H1 (cell line): ENCODE results near the gene MACROD2. TPM values are rescaled to one million over a fixed set of nuclear protein-coding genes. Genes with fewer than 3 reads are reported as not detected.
A peak's percentile ranks its signal among the peaks of the same experiment; 100 is the strongest.

ENCODE experiments used
- CTCF ChIA-PET: fragments of 300-600 bp; sonication (Branson Sonifier 250); formaldehyde crosslinking; loops from one replicate; lab custom pipeline; 2021; ENCODE audit not compliant: partially characterized antibody; lab: Charles Lee
- POLR2A ChIA-PET: fragments of 300-600 bp; sonication (Branson Sonifier 250); formaldehyde crosslinking; loops from one replicate; lab custom pipeline; 2021; ENCODE audit warnings: inconsistent platforms; ENCODE audit not compliant: partially characterized antibody; lab: Charles Lee
- DNase-seq, 2 experiments: peaks; one replicate each; pipeline versions ENCODE4 v3.0.0 to v3.0.0-alpha.2; 2010 to 2022; ENCODE audit warnings: low spot score in 2 of 2, low read depth in 1 of 2, mixed read lengths in 1 of 2
- FAIRE-seq: peaks from 2 replicates; lab custom pipeline; 2011; peaks lifted over from hg19 to GRCh38; lab: Jason Lieb, UNC
- H2AFZ ChIP-seq: 2 replicates; pipeline ENCODE4 v1.8.1; 2012; ENCODE audit warnings: low read length, inconsistent platforms
- H2AK5ac ChIP-seq: 2 replicates; pipeline ENCODE4 v1.6.1; 2013; ENCODE audit warnings: low read depth, low read length
- H2BK120ac ChIP-seq: replicated peaks from 2 replicates; pipeline ENCODE3; 2013; ENCODE audit warnings: low read depth, low read length, inconsistent platforms
- H2BK12ac ChIP-seq: 2 replicates; pipeline ENCODE4 v1.6.1; 2013; ENCODE audit warnings: low read depth, low read length
- H2BK15ac ChIP-seq: 2 replicates; pipeline ENCODE4 v1.6.1; 2013; ENCODE audit warnings: low read length
- H2BK20ac ChIP-seq: 2 replicates; pipeline ENCODE4 v1.6.1; 2013; ENCODE audit warnings: low read length
- H2BK5ac ChIP-seq: 2 replicates; pipeline ENCODE4 v1.6.1; 2013; ENCODE audit warnings: low read depth, low read length
- H3K14ac ChIP-seq: 2 replicates; pipeline ENCODE4 v1.6.1; 2013; ENCODE audit warnings: inconsistent platforms; ENCODE audit not compliant: insufficient read length
- H3K18ac ChIP-seq: 2 replicates; pipeline ENCODE4 v1.6.1; 2013; ENCODE audit warnings: low read length; ENCODE audit errors: extremely low read depth
- H3K23ac ChIP-seq: 2 replicates; pipeline ENCODE4 v1.6.1; 2013; ENCODE audit warnings: inconsistent platforms; ENCODE audit not compliant: insufficient read length
- H3K23me2 ChIP-seq: 2 replicates; pipeline ENCODE4 v1.6.1; 2013; ENCODE audit warnings: low read depth, low read length
- H3K27ac ChIP-seq: 2 replicates; pipeline ENCODE4 v1.6.1; 2011; ENCODE audit warnings: low read depth, low read length, inconsistent platforms
- H3K27me3 ChIP-seq, 4 experiments: replicated peaks in 1 of 4; 1 replicate in 1 of 4; 2 replicates in 3 of 4; pipeline versions ENCODE4 v1.6.1 to v1.8.1; 2011 to 2013; ENCODE audit warnings: low read length in 3 of 4, mild to moderate bottlenecking in 3 of 4, inconsistent platforms in 2 of 4, mixed read lengths in 2 of 4, moderate library complexity in 1 of 4; ENCODE audit not compliant: control insufficient read depth in 3 of 4, insufficient read depth in 3 of 4; ENCODE audit errors: extremely low read depth in 1 of 4
- H3K36me3 ChIP-seq, 4 experiments: 2 replicates each; pipeline versions ENCODE4 v1.6.1 to v1.8.1; 2011 to 2013; ENCODE audit warnings: mild to moderate bottlenecking in 4 of 4, low read length in 3 of 4, moderate library complexity in 2 of 4, control low read depth in 1 of 4, inconsistent platforms in 1 of 4; ENCODE audit not compliant: insufficient read depth in 4 of 4, control insufficient read depth in 2 of 4
- H3K4ac ChIP-seq: replicated peaks from 2 replicates; pipeline ENCODE3; 2013; ENCODE audit warnings: low read length, low read depth, mixed read lengths, inconsistent platforms; ENCODE audit not compliant: insufficient read length
- H3K4me1 ChIP-seq, 4 experiments: replicated peaks in 1 of 4; 1 replicate in 1 of 4; 2 replicates in 3 of 4; pipeline versions ENCODE4 v1.6.1 to v1.8.1; 2011 to 2013; ENCODE audit warnings: low read length in 3 of 4, inconsistent platforms in 2 of 4, mixed read lengths in 1 of 4; ENCODE audit not compliant: insufficient read depth in 4 of 4, control insufficient read depth in 3 of 4
- H3K4me2 ChIP-seq, 2 experiments: 2 replicates each; pipeline versions ENCODE4 v1.6.1 to v1.8.1; 2011 to 2013; ENCODE audit warnings: low read depth in 2 of 2, low read length in 2 of 2, control low read depth in 1 of 2, inconsistent platforms in 1 of 2, mild to moderate bottlenecking in 1 of 2; ENCODE audit not compliant: insufficient read depth in 1 of 2
- H3K4me3 ChIP-seq, 4 experiments: fragments of 200-600, 300-600 bp in 1 of 4; sonication (generic), shearing (Covaris generic), sonication (Bioruptor Twin) in 1 of 4; 2 replicates each; pipeline versions ENCODE4 v1.5.1 to v1.8.1; 2011 to 2016; ENCODE audit warnings: low read length in 4 of 4, low read depth in 3 of 4, control low read depth in 2 of 4, inconsistent platforms in 2 of 4, mild to moderate bottlenecking in 2 of 4, mixed read lengths in 1 of 4, moderate library complexity in 1 of 4; ENCODE audit not compliant: insufficient read depth in 2 of 4; ENCODE audit errors: extremely low read depth in 1 of 4
- H3K56ac ChIP-seq: replicated peaks from 2 replicates; pipeline ENCODE3; 2013; ENCODE audit warnings: low read depth, mild to moderate bottlenecking, mixed read lengths, low read length, inconsistent platforms; ENCODE audit not compliant: insufficient read length
- H3K79me1 ChIP-seq: 2 replicates; pipeline ENCODE4 v1.6.1; 2013; ENCODE audit warnings: low read depth, low read length, control low read depth
- H3K79me2 ChIP-seq, 2 experiments: 2 replicates each; pipeline versions ENCODE4 v1.6.1 to v1.8.1; 2012 to 2013; ENCODE audit warnings: low read length in 2 of 2, mild to moderate bottlenecking in 2 of 2, inconsistent platforms in 1 of 2; ENCODE audit not compliant: insufficient read depth in 2 of 2, control insufficient read depth in 1 of 2
- H3K9ac ChIP-seq, 4 experiments: replicated peaks in 1 of 4; 1 replicate in 1 of 4; 2 replicates in 3 of 4; pipeline versions ENCODE4 v1.6.1 to v1.8.1; 2011 to 2013; ENCODE audit warnings: low read depth in 3 of 4, low read length in 3 of 4, control low read depth in 2 of 4, mild to moderate bottlenecking in 2 of 4, moderate library complexity in 2 of 4, inconsistent platforms in 1 of 4; ENCODE audit errors: extremely low read depth in 1 of 4
- H3K9me3 ChIP-seq, 2 experiments: 2 replicates each; pipeline versions ENCODE4 v1.6.1 to v1.8.1; 2012 to 2013; ENCODE audit warnings: mild to moderate bottlenecking in 2 of 2, moderate library complexity in 2 of 2, control low read depth in 1 of 2, inconsistent platforms in 1 of 2, low read depth in 1 of 2, low read length in 1 of 2, mixed read lengths in 1 of 2; ENCODE audit not compliant: insufficient read depth in 2 of 2
- H4K20me1 ChIP-seq, 2 experiments: replicated peaks in 1 of 2; 2 replicates each; pipeline versions ENCODE3 to v1.8.1; 2011 to 2013; ENCODE audit warnings: inconsistent platforms in 2 of 2, low read length in 2 of 2, mild to moderate bottlenecking in 1 of 2; ENCODE audit not compliant: insufficient read depth in 2 of 2, control insufficient read depth in 1 of 2
- H4K5ac ChIP-seq: 2 replicates; pipeline ENCODE4 v1.6.1; 2013; ENCODE audit warnings: low read length, low read depth, mixed read lengths, inconsistent platforms; ENCODE audit not compliant: insufficient read length
- H4K8ac ChIP-seq: 2 replicates; pipeline ENCODE4 v1.8.0; 2013; ENCODE audit warnings: mild to moderate bottlenecking, moderate library complexity, low read length, inconsistent platforms; ENCODE audit not compliant: insufficient read depth; ENCODE audit errors: extremely low read depth
- H4K91ac ChIP-seq: replicated peaks from 2 replicates; pipeline ENCODE3; 2013; ENCODE audit warnings: low read length, mixed read lengths, inconsistent platforms; ENCODE audit not compliant: insufficient read length
- ATF3 ChIP-seq: IDR thresholded peaks from 2 replicates; pipeline ENCODE4 v1.6.1; 2011; ENCODE audit warnings: low read depth, mild to moderate bottlenecking, low read length; ENCODE audit not compliant: insufficient read depth
- CTBP2 ChIP-seq: IDR thresholded peaks from 2 replicates; pipeline ENCODE4 v1.7.0; 2011; ENCODE audit warnings: borderline replicate concordance, mild to moderate bottlenecking, moderate library complexity, mixed read lengths, low read length; ENCODE audit not compliant: insufficient read depth, insufficient read length
- E2F6 ChIP-seq: IDR thresholded peaks from 2 replicates; pipeline ENCODE4 v1.6.1; 2012; ENCODE audit warnings: inconsistent platforms
- EZH2 ChIP-seq: fragments of 200-600 bp; sonication (generic); IDR thresholded peaks from 2 replicates; pipeline ENCODE4 v1.7.1; 2012; ENCODE audit warnings: low read depth, mild to moderate bottlenecking, moderate library complexity, low read length, inconsistent platforms; ENCODE audit not compliant: severe bottlenecking
- HDAC6 ChIP-seq: IDR thresholded peaks from one replicate; pipeline ENCODE4 v1.7.1; 2012; ENCODE audit warnings: low read depth, mild to moderate bottlenecking, inconsistent platforms, low read length, moderate library complexity
- MAX ChIP-seq: IDR thresholded peaks from 2 replicates; pipeline ENCODE4 v1.6.1; 2012; ENCODE audit warnings: inconsistent platforms
- RXRA ChIP-seq: IDR thresholded peaks from 2 replicates; pipeline ENCODE4 v1.6.1; 2011; ENCODE audit warnings: low read depth, mild to moderate bottlenecking, low read length, moderate library complexity; ENCODE audit not compliant: insufficient read depth
- USF2 ChIP-seq: IDR thresholded peaks from 2 replicates; pipeline ENCODE4 v1.6.1; 2011; ENCODE audit warnings: low read length, improper control_type of control experiment
- ZNF274 ChIP-seq: IDR thresholded peaks from 2 replicates; pipeline ENCODE4 v1.7.0; 2012; ENCODE audit warnings: low read length, borderline replicate concordance; ENCODE audit errors: extremely low read depth
- WGBS, 2 experiments: shearing (Covaris generic) in 1 of 2; methylation state at CpG; one replicate each; pipeline versions ENCODE4 v1.1.6 to v1.1.7; 2013 to 2015; ENCODE audit warnings: low lambda C conversion rate in 2 of 2, mixed read lengths in 2 of 2, inconsistent platforms in 1 of 2, low coverage in 1 of 2, missing lambda C conversion rate in 1 of 2; ENCODE audit not compliant: insufficient replicate concordance in 2 of 2, insufficient coverage in 1 of 2, insufficient read length in 1 of 2; ENCODE audit errors: extremely low coverage in 1 of 2, missing lambda C conversion rate in 1 of 2; 5-methylcytosine and 5-hydroxymethylcytosine counted together
- polyA plus RNA-seq, 7 experiments: library from polyadenylated mRNA; depleted of rRNA in 3 of 7; stranded (reverse) in 5 of 7; unstranded in 2 of 7; fragments of >200 nt in 5 of 7; fragments of 200-250 nt in 2 of 7; gene quantifications; 1 replicate in 5 of 7; 2 replicates in 1 of 7; 4 replicates in 1 of 7; pipeline versions ENCODE4 v1.2.1 to v1.2.3, GENCODE V29; 2011 to 2013; ENCODE audit warnings: missing spikeins in 2 of 7, mixed read lengths in 2 of 7
- total RNA-seq: library from RNA; stranded (reverse); fragmentation: NEBNext Ultra II Directional; extraction: Animal tissue kit (Norgen Biotek cat#: 25700); gene quantifications from 2 replicates; pipeline ENCODE4 v1.2.1, GENCODE V29; 2021

The MACROD2 gene
- total and polyA plus RNA-seq, 2 of the 8 experiments (the other 6 are each of a cell fraction or from before 2014, with no cell fraction given), result 0.70 to 3.9 TPM

- Histone ChIP-seq H2BK15ac (no peak overlapping the region), H3K23me2 (no peaks in the 10 kb centered on the region), H3K4me3 (no peak overlapping the region), H2BK12ac (no peak overlapping the region), H3K56ac (no peak overlapping the region), H3K4me2 (no peak overlapping the region), H3K79me2 (no peaks in the 10 kb centered on the region), H3K9ac (no peak overlapping the region), H4K91ac (no peak overlapping the region), H2BK120ac (no peak overlapping the region), H3K4me1 (peaks cover 0 to 6% (median 0%) of the 10 kb centered on the region in 4 experiments; a peak in 2 of 7 replicates), H3K18ac (no peak overlapping the region), H3K36me3 (no peaks in the 10 kb centered on the region), H4K8ac (no peak overlapping the region), H2BK20ac (0 out of 2 replicates have a peak overlapping the region, but pooled peaks have one; percentile 43), H4K5ac (no peak overlapping the region), H2AFZ (no peak overlapping the region), H2AK5ac (no peak overlapping the region), H3K4ac (no peak overlapping the region), H3K9me3 (no peaks in the 10 kb centered on the region), H3K23ac (no peak overlapping the region), H3K27ac (no peak overlapping the region), H3K14ac (no peak overlapping the region), H4K20me1 (no peaks in the 10 kb centered on the region), H3K79me1 (no peaks in the 10 kb centered on the region), H2BK5ac (no peak overlapping the region), H3K27me3 (no peaks in the 10 kb centered on the region)
- ChIA-PET POLR2A (no interaction called here), CTCF (interaction anchor here (0.7 to 1.0 kb wide), 2 partner anchors 59 to 454 kb away, joined by 3 read pairs; no protein-coding TSS in a partner anchor)
- FAIRE-seq (no peak), DNase-seq (no peak)
- WGBS, 2 experiments, result 92% methylated on average over 3 of the region's 3 CpGs; no CpG with 5 or more reads in 1 of the 2 experiments
- no peak for TF ChIP-seq ATF3
- no peak for TF ChIP-seq RXRA
- TF ChIP-seq ZNF274, result no peak
- no peak for TF ChIP-seq HDAC6
- no peak for TF ChIP-seq CTBP2
- no peak for TF ChIP-seq EZH2
- no peak for TF ChIP-seq MAX
- TF ChIP-seq USF2, result no peak
- no peak for TF ChIP-seq E2F6
Observed at GRCh38 chr20:14785065-14785743, 789.9 kb downstream of the MACROD2 start.
